GM03348 (cell line): ENCODE data around the gene CD3D.

Source experiments
- DNase-seq: peaks from one replicate; pipeline ENCODE4 v3.0.0; 2012; ENCODE audit warnings: low spot score

The CD3D gene

DNA sequence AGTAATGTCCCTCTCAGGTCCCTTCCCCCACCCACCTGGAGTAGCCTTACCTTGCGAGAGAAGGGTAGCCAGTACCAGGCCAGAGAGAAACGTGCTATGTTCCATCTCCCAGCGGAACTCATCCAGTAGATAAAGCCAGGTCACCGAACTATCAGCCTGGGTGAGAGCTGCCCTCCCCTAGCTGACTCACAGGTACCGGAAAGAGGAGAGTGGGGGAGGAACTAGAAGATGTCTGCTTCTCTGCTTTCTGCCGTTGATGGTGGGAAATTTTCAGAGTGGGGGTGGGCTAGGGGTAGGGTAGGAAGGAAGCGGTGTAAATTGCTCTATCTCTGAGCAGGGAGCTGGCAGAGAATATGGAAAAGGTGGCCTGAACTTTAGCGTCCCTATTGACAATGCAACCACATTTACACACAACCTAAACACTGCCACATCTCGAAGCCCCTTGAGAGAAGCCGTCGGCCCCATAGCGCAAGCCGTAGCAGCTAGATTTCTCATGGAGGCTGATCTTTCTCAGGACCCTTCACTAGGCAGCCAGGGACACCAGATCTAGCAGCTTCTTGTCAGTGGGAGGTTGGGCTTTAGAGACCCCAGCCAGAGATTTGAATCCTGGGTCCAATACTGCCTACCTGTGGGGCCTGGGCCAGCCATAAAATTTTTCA lies at the start of gene CD3D:
Gene CD3D (minus strand): TSS at position 203 of the 659 bp plus-strand sequence. CDS start 98 bp downstream, at position 105.
- no peak for DNase-seq

DNA sequence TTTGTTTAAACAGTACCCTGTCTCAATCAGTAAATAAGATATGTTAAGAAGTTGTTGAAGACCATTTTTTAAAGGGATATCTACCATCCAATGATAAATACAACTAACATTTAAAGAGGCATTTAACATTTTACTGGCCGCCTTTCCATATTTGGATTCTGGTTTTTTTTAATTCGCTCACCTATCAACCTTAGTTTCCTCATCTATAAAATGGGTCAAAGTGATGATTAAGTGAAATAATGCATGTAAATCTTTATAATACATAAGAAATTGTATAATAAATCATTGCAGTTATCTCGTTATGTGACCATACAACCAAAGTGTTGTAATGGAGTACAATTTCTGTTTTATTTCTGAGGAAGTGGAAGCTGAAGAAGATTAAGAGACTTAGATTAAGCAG lies 41.2 kb upstream of the CD3D start:
- no peak for DNase-seq

DNA sequence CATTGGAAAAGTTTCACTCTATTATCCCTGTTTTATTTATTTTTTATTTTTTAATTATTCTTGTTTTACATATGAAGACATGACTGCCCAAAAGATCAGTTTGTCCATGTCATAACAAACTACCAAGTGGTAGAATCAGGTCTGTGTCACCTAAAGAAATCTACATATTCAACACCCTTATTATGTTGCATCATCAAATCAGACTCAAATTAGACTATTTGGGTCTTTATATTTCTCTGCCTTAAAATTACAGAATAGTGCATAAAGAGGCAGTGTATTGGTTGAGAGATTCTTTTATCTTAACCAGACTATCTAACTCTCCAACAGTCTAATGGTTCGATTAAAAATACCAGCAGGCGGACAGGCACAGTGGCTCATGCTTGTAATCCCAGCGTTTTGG lies 40.4 kb upstream of the CD3D start:
- no peak for DNase-seq

DNA sequence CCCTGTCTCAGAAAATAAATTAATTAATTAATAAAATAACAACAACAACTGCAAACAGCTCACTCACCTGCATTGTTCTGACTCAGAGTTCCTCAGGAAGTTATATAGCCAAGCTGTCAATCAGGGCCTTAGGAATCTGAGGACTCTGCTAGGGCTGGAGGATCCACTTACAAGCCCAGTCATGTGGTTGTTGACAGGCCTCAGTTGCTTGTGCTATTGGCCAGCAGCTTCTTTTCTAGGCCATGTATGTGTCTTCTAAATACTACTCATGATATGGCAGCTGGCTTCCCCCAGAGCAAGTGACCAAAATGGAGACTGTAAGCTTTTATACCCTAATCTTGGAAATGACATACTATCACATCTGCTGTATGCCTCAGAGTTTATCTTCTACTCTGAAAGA lies 38.1 kb upstream of the CD3D start:
- no peak for DNase-seq

DNA sequence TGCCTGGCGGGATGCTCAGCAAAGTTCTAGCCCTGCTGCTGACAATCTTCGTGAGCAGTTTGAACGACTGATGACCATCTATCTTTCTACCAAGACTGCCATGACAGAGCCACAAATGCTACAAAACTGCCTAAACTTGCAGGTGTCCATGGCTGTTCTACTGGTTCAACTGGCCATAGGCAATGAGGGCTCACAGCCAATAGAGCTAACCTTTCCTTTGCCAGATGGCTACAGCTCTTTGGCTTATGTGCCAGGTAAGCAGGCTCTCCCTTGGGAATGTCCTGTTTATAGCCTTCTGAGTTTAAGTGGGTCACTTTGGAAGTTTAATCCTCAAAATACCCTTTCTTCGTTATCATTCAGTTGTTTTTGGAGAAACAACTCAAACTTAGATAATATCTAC lies 37.0 kb upstream of the CD3D start:
- DNase-seq, result no peak

DNA sequence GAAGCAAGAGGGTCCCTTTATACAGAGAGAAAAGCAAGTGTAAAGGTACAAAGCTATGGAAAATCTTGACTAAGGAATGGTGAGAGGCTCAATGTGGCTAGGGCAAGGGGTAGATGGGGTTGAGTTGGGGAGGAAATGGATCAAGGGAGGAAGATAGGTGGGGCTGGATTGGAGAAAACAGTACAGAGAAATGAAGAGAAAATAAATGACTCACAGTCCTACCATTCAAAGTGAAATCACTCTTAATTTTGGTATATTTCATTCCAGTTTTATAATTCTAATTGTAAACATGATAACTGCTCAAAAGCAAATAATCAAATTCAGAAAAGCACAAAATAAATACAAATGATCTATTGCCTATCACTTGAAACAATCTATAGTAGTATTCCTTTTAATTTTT lies 33.5 kb upstream of the CD3D start:
- DNase-seq, result no peak

DNA sequence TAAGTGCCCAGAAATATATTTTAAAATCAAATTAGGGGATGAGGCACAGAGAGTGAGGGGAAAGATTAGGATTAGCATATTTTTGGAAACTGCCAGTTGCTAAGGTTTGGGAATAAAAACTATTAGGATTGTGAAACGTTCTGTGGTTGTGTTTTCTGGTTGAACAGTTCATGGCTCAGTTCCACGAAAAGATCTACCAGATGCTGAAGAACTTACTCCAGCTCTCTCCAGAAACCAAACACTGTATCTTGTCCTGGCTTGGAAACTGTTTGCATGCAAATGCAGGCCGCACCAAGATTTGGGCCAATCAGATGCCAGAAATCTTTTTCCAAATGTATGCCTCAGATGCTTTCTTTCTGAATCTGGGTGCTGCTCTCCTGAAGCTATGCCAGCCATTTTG lies 32.2 kb upstream of the CD3D start:
- DNase-seq, result peak; percentile 65

DNA sequence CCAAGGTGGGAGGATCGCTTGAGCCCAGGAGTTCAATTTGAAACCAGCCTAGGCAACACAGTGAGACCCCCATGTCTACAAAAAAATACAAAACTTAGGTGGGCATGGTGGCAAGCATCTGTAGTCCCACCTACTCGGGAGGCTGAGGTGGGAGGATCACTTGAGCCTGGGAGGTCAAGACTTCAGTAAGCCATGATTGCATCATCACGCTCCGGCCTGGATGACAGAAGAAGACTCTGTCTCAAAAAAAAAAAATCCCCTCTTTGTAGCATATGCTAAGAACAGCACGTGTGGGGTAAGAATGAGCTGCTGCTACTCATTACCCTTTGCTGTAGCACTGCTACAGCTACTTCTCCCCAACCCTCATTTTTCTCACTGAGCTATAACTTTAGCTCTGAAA lies 31.4 kb upstream of the CD3D start:
- DNase-seq, result no peak

DNA sequence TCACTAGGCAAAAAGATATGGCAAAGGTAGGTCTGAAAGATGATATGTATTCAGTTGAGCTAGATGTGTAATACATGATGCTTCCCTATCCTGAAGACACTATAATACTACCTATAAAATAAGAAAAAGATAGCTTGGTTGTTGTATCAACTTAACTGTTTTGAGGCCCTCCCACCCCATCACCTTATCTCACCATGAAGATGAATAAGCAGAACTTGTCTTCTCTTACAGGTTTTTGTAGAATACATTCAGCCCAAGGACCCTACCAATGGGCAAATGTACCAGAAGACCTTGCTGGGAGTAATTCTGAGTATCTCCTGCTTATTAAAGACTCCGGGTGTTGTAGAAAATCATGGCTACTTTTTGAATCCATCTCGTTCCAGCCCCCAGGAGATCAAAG lies 30.8 kb upstream of the CD3D start:
- DNase-seq, result no peak

DNA sequence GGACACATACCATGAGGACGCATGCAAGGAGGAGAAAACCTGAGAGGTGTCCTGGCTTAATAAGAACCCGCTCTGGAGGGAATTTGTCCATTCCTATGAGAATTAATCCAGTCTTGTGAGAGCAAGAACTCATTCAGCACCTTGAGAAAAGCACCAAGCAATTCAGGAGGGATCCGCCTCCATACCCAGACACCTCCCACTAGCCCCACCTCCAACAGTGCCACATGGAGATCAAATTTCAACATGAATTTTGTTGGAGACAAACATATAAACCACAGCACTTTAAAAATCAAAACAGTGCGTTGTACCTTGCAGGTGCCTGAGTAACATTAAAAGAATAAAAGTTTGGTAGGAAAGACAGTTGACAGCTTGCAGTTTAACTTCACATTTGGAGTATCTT lies 28.3 kb upstream of the CD3D start:
- no peak for DNase-seq

DNA sequence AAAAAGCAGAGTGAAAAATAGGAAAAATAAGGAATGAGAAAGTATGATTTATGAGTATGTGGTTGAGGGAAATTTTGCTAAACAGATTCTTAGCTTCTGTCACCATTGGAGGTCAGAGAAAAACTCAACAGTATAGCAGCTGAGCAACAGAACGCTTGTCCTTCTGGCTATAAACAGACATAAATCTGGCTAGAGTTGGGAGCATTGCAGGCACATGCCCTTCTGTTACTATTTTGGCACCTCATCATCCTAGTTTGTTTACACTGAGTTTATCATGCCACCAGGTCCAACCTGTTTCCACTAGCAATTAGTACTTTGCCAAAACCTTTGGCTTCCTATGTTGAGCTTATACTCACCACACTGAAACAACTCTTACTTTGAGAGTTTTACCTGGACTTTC lies 23.8 kb upstream of the CD3D start:
- no peak for DNase-seq

DNA sequence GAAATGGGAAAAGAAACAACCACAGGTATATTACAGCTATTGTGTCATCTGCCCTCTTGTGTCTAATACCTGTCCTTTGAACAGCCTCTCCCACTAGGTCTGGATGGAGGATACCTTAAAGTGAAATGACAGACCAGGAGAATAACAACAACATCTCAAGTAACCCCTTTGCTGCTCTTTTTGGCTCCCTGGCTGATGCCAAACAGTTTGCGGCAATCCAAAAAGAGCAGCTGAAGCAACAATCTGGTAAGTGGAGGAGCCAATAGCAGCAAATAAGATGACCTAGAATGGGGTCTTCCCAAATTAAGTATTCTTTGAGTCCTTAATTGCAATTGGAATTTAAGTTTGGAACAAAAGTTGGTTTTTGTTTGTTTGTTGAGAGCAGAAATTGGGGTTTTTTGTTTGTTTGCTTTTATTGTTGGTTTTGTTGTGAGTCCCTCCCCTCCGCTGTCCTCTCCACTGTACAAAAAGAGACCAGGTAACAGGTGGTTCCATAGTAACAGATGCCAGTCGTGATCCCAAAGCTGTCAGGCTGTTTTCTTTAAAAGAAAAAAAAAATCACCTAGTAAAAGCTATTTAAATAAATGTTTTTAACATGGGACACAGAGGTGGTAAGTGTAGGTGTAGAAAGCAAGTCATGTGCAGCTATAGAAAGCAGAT lies 22.6 kb upstream of the CD3D start:
- no peak for DNase-seq

DNA sequence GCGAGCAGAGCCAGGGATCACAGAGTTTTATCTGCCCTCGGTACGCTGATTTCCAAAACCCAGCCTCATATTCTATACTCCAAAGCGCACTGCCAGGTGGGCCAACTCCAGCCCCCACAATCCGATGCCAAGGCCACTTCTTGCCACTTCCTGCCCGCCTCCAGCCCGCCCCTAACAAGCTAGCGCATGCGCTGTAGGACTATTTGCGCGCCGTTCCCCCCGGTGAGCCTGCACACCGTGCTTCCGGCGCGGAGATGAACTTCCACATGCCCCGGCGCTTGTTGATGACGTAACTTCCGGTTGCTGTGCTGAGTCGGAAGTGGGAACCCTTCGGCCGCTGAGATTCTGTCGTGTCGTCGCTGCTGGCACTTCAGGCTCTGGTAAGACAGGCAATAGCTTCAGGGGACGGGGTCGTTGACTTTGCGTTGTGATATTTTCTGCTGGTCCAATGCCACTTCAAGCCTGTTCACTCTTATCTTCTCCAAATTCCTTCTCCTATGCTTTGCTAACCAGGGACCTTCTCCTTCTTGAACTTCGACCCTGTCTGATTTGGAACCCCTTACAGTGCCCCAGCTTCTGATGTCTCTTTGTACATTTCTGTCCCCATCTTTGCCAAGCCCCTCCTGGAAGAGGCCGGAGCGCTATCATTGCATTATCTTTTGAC lies 16.9 kb upstream of the CD3D start, which contains the start of gene UBE4A:
Gene UBE4A (plus strand): TSS at position 306 of the 664 bp plus-strand sequence. CDS start 5,481 bp downstream, outside the sequence.
- DNase-seq, result peak; percentile 89

DNA sequence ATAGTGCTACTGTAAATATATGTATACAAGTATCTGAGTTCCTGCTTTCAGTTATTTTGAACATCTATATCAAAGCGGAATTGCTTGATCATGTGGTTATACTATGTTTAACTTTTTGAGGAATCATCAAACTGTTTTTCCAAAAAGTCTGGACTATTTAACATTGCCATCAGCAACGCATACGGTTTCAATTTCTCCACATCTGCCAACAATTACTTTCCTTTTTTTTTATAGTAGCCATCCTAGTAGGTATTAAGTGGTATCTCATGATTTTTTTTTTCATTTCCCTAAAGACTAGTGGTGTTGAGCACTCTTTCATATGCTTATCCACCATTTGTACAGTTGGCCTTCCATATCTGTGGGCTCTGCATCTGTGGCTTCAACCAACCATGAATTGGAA lies 15.6 kb upstream of the CD3D start:
- DNase-seq, result no peak

DNA sequence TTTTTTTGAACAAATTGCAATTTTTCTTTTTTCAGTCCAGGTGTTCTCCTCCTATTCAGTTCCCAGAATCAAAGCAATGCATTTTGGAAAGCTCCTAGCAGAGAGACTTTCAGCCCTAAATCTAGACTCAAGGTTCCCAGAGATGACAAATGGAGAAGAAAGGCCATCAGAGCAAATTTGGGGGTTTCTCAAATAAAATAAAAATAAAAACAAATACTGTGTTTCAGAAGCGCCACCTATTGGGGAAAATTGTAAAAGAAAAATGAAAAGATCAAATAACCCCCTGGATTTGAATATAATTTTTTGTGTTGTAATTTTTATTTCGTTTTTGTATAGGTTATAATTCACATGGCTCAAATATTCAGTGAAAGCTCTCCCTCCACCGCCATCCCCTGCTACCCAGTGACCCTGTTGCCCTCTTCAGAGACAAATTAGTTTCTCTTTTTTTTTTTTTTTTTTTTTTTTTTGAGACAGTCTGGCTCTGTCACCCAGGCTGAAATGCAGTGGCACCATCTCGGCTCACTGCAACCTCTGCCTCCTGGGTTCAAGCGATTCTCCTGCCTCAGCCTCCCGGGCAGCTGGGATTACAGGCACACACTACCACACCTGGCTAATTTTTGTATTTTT lies 10.7 kb upstream of the CD3D start:
- DNase-seq, result peak; percentile 39

DNA sequence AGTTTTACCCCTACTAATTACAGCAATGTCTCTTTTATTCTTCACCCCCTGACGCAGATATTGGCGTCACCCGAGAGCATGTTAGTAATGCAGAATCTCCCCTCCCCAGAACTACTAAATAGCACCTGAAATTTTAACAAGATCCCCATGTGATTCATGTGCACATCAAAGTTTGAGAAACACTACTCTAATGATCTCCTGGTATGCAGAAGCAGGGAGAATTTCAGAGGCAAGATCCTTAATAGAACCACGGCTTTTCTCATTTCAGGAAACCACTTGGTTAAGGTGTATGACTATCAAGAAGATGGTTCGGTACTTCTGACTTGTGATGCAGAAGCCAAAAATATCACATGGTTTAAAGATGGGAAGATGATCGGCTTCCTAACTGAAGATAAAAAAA lies 7.0 kb upstream of the CD3D start:
- DNase-seq, result no peak

DNA sequence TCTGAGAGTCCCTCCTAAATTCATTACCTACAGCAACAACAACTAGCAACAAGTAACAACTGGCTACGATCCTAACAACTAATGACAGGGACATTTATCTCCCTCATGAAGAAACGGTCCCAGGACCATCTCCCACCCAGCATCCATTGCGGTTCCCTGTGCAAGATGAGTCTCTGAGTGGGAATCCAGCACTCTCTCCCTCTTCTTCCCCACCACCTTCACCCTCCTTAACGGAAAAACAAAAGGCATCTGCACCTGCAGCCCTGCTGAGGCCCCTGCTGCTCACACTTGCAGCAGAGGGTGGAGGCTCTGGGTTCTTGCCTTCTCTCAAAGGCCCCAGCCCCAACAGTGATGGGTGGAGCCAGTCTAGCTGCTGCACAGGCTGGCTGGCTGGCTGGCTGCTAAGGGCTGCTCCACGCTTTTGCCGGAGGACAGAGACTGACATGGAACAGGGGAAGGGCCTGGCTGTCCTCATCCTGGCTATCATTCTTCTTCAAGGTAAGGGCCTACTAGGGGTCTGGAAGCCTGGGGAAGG lies 1.5 kb upstream of the CD3D start, which contains the start of gene CD3G:
Gene CD3G (plus strand): TSS at position 364 of the 535 bp plus-strand sequence. CDS start 80 bp downstream, at position 444.
- DNase-seq, result no peak

DNA sequence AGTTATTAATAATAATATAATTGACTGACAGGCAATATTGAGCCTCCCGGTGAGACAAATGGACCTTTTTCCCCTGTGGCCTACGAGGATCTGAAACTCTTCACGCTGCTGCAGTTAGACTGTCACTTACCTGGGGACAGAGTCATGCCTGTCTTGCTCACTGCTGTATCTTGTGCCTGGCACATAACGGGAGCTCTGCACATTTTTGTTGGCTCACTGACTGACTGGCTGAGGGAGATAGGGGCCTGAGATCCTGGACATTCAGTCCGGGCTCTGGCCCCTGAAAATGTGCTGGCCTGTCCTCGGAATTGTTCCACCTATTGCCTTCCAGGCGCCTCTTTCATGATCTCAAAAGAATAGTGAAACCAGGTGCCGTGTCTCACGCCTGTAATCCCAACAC lies 743 bp upstream of the CD3D start:
- no peak for DNase-seq

DNA sequence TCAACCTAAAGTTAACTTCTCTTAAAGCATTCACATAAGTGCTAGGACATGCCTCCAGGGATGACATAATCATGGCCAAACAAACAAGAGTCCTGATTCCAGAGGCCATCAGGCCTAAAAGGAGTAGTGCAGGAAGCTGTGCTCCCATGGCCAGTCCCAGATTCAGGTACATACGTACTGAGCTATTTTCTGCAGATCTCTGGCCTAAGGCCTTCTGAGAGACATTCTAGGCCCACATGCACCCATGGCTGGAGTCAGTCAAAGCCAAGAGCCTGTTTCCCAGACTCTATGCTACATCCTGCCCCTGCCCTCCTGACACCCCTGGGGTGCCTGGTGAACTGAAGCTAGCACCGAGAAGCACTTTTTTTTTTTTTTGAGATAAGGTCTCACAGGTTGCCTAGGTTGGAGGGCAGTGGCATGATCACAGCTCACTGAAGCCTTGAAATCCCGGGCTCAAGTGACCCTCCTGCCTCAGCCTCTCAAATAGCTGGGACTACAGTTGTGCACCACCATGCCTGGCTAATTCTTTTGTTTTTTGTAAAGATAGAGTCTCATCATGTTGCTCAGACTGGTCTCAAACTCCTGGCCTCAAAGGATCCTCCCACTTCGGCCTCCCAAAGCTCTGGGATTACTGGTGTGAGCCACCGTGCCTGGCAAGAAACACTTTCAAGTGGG lies 553 bp downstream of the CD3D start:
- no peak for DNase-seq

DNA sequence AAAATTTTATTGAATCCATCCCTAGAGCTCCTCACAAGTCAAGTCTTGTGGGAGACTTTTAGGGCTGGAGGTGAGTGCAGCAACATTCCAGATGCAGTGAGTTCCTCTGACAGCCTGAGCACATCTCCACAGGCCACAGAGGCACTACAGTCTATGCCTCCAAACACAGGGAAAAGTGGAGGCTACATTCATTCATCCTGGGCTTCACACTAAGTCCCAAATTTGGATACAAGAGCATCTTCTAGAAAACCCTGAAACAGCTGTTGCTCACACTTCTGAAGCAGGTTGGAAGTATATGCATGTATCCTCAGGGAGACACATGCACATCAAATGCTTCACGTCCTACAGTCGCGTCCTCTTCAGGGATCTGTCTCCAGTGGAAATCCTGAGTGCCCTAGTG lies 1.2 kb downstream of the CD3D start:
- no peak for DNase-seq

DNA sequence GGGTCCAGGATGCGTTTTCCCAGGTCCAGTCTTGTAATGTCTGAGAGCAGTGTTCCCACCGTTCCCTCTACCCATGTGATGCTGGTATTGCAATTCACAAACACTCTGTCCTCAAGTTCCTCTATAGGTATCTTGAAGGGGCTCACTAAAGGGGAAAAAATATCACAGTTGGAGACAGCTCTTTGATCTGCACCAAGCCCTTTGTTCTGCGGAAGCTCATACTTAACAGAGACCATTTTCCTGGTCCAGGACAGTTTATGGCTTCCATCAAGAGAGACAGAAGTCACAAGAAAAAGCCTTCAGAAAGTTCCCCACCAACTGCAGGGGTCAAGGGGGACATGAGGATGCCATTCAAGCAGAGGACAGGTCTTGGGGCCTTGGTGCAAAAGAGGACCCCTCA lies 2.1 kb downstream of the CD3D start:
- DNase-seq, result no peak
